ENCODE data around the gene MRPL19. TPM values are rescaled to one million over a fixed set of nuclear protein-coding genes. Genes with fewer than 3 reads are reported as not detected.

Gene MRPL19
- total and polyA plus RNA-seq, 10 of the 15 experiments (the other 5 are each of a cell fraction or from before 2014, with no cell fraction given), result 13.1 to 99.0 (median 56.6) TPM

DNA sequence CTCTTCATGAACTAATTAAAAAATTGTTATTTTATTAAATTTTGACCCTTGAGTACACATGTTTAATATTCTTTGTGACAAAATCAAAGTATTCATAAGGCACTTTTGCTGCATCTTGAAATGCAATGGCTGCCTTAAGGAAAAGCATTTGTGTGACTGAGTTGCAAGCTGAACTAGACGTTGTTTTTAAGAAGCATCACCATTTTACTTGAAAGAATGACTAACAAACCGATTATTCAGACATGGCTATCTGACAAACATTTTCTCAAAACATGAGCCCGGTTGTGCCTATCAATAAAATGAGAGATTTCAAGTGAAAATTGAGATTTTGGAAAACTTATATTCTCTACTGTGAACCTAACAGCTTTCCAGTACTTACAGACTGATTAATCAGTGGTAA lies 61.3 kb downstream of the MRPL19 start:
- POLR2A ChIA-PET, result interaction anchor here (0.8 to 0.9 kb wide), 2 partner anchors 29 to 52 kb away, joined by 3 to 6 read pairs; no protein-coding TSS in a partner anchor
- no peaks in the 10 kb centered on the region for H3K9me3 ChIP-seq (replicated peaks; ENCODE audit: control insufficient read depth, insufficient read depth, low read length)
- ATAC-seq (no peak), DNase-seq (ENCODE audit: low read depth, low spot score) (no peak), FAIRE-seq (no peak)
- H2AFZ ChIP-seq (ENCODE audit: control insufficient read depth, low read depth, low read length), result no peak overlapping the region
- BruUV-seq (replicated peaks), result no TSS peak
- no peak overlapping the region for H3K27ac ChIP-seq (ENCODE audit: control insufficient read depth, insufficient read depth)
- 64% methylated on average over 3 of the region's 3 CpGs for WGBS (ENCODE audit: insufficient coverage, insufficient replicate concordance, low lambda C conversion rate, missing lambda C conversion rate)
- H3K79me2 ChIP-seq (ENCODE audit: control insufficient read depth, insufficient read depth, low read length), result peaks cover 28% of the 10 kb centered on the region
- peaks cover 14% of the 10 kb centered on the region for H3K4me1 ChIP-seq (ENCODE audit: control insufficient read depth, insufficient read depth, low read length)
- TF ChIP-seq SRF (IDR thresholded peaks at IDR 0.05; ENCODE audit: low read depth in 2 of 2, low read length in 2 of 2) (no peak), CEBPB (IDR thresholded peaks at IDR 0.05; ENCODE audit: borderline replicate concordance in 1 of 2, low read depth in 2 of 2, low read length in 2 of 2) (0 out of 4 replicates have a peak, but pooled peaks of 1 of the 2 experiments have one; percentile 41)
- peaks cover 0 to 3% of the 10 kb centered on the region in 2 experiments; a peak in 1 of 4 replicates for H3K36me3 ChIP-seq (ENCODE audit: control insufficient read depth in 2 of 2, insufficient read depth in 2 of 2, low read length in 1 of 2)
- H4K20me1 ChIP-seq (ENCODE audit: control insufficient read depth, insufficient read depth), result no peaks in the 10 kb centered on the region
- 0 out of 2 replicates have a peak overlapping the region, but pooled peaks have one; percentile 23 for H3K4me3 ChIP-seq
- CTCF ChIA-PET, result interaction anchor here (1.2 kb wide), 2 partner anchors 31 to 67 kb away, joined by 3 to 4 read pairs; no protein-coding TSS in a partner anchor
- no peak overlapping the region for H3K9ac ChIP-seq (ENCODE audit: control insufficient read depth, insufficient read depth, low read length)
- H3K4me2 ChIP-seq (ENCODE audit: control insufficient read depth, insufficient read depth), result peak overlapping the region; percentile 43
- SMC1A ChIA-PET (ENCODE audit: uncharacterized antibody, unreplicated experiment), result interaction anchor here (0.6 to 1.4 kb wide), 4 partner anchors 10 to 335 kb away, joined by 3 to 4 read pairs (median 4); no protein-coding TSS in a partner anchor
- in situ Hi-C loops (cut with MboI) (no loop called here), intact Hi-C loops (cut with micrococcal nuclease; ENCODE audit: unreplicated experiment) (no loop called here)
- RAD21 ChIA-PET (ENCODE audit: unreplicated experiment), result interaction anchor here (0.6 kb wide), 2 partner anchors 43 to 248 kb away, joined by 3 to 7 read pairs; no protein-coding TSS in a partner anchor
- H3K27me3 ChIP-seq (replicated peaks in 1 of 2; ENCODE audit: control insufficient read depth in 2 of 2, insufficient read depth in 2 of 2, low read length in 1 of 2), result no peaks in the 10 kb centered on the region

DNA sequence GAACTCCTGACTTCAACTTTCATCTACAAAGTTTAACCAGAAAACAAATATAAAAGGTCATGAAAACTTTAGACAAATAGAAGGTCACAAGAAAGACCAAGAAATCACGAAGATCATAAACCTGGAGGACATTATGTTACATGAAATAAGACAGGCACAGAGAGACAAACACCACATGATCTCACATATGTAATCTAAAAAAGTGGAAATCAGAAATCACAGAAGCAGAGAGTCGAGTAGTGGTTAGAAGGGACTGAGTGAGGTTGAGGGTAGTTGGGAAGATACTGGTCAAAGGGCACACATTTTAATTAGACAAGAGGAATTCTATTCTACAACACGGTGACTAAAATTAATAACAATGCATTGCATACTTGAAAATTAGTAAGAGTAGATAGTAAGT lies 62.7 kb downstream of the MRPL19 start:
- Histone ChIP-seq H3K9me3 (replicated peaks; ENCODE audit: control insufficient read depth, insufficient read depth, low read length) (no peaks in the 10 kb centered on the region), H3K27ac (ENCODE audit: control insufficient read depth, insufficient read depth) (peak overlapping the region; percentile 94), H3K27me3 (replicated peaks in 1 of 2; ENCODE audit: control insufficient read depth in 2 of 2, insufficient read depth in 2 of 2, low read length in 1 of 2) (no peaks in the 10 kb centered on the region), H3K79me2 (ENCODE audit: control insufficient read depth, insufficient read depth, low read length) (peaks cover 28% of the 10 kb centered on the region), H3K4me3 (peak overlapping the region; percentile 60), H4K20me1 (ENCODE audit: control insufficient read depth, insufficient read depth) (no peaks in the 10 kb centered on the region), H3K36me3 (ENCODE audit: control insufficient read depth in 2 of 2, insufficient read depth in 2 of 2, low read length in 1 of 2) (0 out of 4 replicates have a peak, but pooled peaks cover 0 to 3% of the 10 kb centered on the region in 2 experiments), H3K4me1 (ENCODE audit: control insufficient read depth, insufficient read depth, low read length) (peaks cover 14% of the 10 kb centered on the region), H2AFZ (ENCODE audit: control insufficient read depth, low read depth, low read length) (peak overlapping the region; percentile 100), H3K9ac (ENCODE audit: control insufficient read depth, insufficient read depth, low read length) (peak overlapping the region; percentile 95), H3K4me2 (ENCODE audit: control insufficient read depth, insufficient read depth) (peak overlapping the region; percentile 94)
- DNase-seq (ENCODE audit: low read depth, low spot score) (no peak), FAIRE-seq (peak; percentile 80), ATAC-seq (peak; percentile 31)
- no TSS peak for BruUV-seq (replicated peaks)
- intact Hi-C loops (cut with micrococcal nuclease; ENCODE audit: unreplicated experiment) (no loop called here), in situ Hi-C loops (cut with MboI) (no loop called here)
- POLR2A ChIA-PET, result interaction anchor here (0.6 to 1.3 kb wide), 2 partner anchors 62 to 63 kb away, joined by 3 to 5 read pairs; partner anchors contain the start of gene MRPL19
- SMC1A ChIA-PET (ENCODE audit: uncharacterized antibody, unreplicated experiment), result interaction anchor here (0.7 to 2.0 kb wide), 6 partner anchors 11 to 304 kb away, joined by 3 to 5 read pairs (median 3); partner anchors contain the start of gene MRPL19
- CTCF ChIA-PET, result interaction anchor here (0.8 to 1.8 kb wide), 10 partner anchors 8 to 738 kb away, joined by 3 to 6 read pairs (median 3); no protein-coding TSS in a partner anchor
- WGBS (ENCODE audit: insufficient coverage, insufficient replicate concordance, low lambda C conversion rate, missing lambda C conversion rate), result 29% methylated on average over 3 of the region's 3 CpGs
- RAD21 ChIA-PET (ENCODE audit: unreplicated experiment), result interaction anchor here (1.0 kb wide), 2 partner anchors 57 to 69 kb away, joined by 3 read pairs; no protein-coding TSS in a partner anchor
- no peak for TF ChIP-seq SUPT20H (IDR thresholded peaks at IDR 0.05; ENCODE audit: borderline replicate concordance, control insufficient read depth, low read depth, low read length)
- 0 out of 2 replicates have a peak, but pooled peaks have one; percentile 10 for TF ChIP-seq RUNX3 (IDR thresholded peaks at IDR 0.05; ENCODE audit: low read length)
